GM19455 (cell line): Measurements from ENCODE around the gene ISX.

Experiments
- ATAC-seq: cut with Tn5 transposase; IDR thresholded peaks from one replicate; pipeline ENCODE4 v1.9.1; 2021; ENCODE audit not compliant: unreplicated experiment

ISX gene

GRCh38 chr22:35109616-35110015 is 43.7 kb downstream of the ISX start:
- no peak for ATAC-seq

GRCh38 chr22:35111244-35111643 is 45.3 kb downstream of the ISX start:
- ATAC-seq: no peak

DNA sequence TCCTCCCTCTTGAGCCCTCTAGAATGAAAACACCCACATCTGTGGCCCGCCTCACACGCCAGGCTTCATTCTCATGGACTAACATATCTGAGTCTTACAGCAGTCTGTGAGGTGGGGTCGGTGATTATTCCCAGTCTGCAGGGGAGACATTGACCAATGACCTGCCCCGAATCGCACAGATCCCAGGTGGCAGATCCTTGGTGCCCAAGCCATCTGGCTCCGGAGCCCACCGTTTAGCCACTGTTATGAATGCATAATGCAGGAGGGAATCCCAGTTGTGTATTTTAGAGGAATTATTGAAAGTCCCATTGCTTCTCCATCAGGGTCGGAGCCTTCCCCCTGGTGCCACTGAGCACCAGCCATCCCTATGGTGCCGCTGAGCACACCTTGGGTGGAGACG is 47.4 kb downstream of the ISX start:
- ATAC-seq: no peak

DNA sequence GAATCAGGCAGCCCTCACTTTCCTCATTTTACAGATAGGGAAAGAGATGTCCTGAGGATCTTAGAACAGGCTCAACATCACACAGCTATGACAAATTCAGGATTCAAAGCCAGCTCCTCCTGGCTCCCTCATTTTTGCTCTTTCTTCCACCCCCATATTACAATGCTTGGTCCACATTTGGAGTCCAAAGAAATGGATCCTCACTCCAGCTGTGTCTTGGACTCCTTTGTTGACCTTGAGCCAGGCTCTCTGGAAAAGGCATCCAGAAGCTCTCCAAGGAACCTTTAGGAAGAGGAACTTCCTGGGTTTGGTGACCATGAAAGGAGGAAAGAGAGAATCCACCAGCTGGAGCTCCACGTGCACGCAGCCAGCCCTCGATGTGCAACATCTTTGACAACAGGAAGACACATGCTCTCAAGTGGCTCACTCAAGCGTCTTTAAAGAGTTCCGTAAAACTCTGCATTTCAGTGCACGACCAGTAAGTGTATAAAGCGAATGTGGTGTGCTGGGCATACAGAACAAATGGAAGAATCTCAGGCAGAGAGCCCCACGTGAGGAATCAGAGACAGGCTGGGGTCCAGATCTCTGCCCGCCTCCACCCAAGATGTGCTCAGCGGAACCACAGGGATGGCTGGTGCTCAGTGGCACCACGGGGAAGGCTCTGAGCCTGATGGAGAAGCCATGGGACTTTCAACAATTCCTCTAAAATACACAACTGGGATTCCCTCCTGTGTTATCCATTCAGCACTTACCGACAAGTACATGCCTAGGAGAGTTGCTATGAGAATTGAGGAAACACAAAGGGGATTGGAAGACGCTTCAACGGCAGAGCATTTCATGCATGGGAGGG is 48.4 kb downstream of the ISX start:
- ATAC-seq: no peak

- ATAC-seq: no peak
Measured at GRCh38 chr22:35115515-35115914, 49.6 kb downstream of the ISX start.

GRCh38 chr22:35116269-35116668 is 50.3 kb downstream of the ISX start:
- no peak for ATAC-seq

DNA sequence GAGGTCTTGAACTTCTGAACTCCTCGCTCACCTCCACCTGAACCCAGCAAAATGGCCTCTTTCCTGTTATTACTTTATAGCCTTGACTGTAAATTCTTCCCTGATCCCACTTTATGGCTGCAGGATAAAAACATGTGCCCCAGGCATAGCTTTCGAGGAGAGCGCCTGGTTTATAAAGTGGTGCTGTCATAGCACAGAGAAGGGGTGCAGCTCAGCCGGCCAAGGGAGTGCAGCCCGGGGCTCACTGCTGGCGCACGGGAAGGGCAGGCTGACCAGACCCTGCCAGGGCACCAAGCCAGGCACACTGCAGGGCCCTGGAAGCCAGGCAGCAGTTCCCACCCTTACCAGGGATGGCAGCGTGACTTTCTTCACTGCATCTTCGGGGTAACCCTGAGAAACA is 50.9 kb downstream of the ISX start:
- ATAC-seq: no peak

DNA sequence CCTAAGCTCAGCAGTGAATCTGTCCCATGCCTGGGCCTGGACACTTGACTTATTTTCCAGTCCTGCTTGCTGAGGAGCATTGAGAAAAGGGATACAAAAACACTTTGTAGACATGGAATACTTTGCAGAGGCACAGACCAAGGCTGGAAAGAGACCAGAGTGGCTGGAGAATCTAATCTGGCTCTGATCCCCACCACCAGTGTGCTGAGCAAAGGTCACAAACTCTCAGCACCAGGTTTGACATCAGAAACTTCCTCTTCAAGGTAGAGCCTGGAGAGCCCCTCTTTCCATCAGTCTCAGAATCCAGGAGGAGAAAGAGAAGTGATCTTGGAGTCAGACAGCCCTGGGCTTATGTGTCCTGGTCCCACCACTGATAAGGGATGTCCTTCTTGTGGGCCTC is 53.5 kb downstream of the ISX start:
- ATAC-seq: no peak

DNA sequence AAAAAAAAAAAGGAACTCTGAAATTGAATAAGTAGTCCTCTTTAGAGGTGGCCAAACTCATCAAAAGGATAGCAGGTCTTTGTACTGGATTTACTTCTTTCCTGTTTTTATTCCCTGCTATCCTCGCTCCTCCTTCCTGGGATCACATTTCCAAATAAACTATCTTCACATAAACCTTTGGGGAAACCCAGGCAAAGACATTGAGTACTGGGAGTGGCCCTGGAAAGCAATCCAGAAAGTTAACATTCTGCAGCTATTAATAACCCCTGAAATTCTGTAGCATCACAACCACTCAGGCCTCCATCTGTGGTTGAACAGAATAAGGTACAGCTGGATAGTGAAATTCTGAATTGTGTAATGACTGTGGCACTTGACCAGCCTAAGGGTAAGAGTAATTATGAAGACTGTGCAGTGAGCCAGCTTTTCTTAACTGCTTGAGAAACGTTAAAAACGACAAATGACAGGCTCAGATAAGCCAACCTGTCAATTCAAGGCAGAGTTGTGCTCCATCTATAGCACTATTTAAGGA is 58.8 kb downstream of the ISX start:
- no peak for ATAC-seq

GRCh38 chr22:35126993-35127392 is 61.0 kb downstream of the ISX start:
- ATAC-seq: no peak

GRCh38 chr22:35128637-35129036 is 62.7 kb downstream of the ISX start:
- no peak for ATAC-seq

GRCh38 chr22:35131525-35132000 is 65.6 kb downstream of the ISX start:
- no peak for ATAC-seq

GRCh38 chr22:35132568-35132967 is 66.6 kb downstream of the ISX start:
- no peak for ATAC-seq

GRCh38 chr22:35133702-35134380 is 67.9 kb downstream of the ISX start:
- ATAC-seq: no peak

DNA sequence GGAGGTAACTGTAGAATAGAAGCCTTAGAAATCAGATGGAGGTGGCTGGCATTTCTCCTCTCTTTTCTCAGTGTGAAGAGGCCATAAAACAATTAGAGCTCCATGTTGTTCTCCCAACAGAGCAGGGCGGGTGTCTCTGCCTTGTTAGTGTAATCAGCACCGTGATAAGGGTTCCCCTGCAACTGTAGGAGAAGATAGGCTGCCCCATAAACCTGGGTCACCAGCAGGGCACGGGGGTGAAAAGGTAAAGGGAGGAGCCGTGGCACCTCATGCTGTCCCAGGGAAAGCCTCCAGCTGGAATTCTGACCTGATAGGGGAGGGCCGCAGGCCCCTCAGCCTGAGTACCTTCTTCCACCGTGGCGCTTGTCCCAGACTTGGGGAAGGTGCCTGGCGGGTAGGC is 68.7 kb downstream of the ISX start:
- no peak for ATAC-seq

GRCh38 chr22:35135165-35135564 is 69.2 kb downstream of the ISX start:
- ATAC-seq: no peak
